HepG2 (cell line): Measurements from ENCODE around the gene GDF7. TPM values are rescaled to one million over a fixed set of nuclear protein-coding genes. Genes with fewer than 3 reads are reported as not detected.

Experiments
- CBFB ChIP-seq: sonication (generic); formaldehyde crosslinking; IDR thresholded peaks from 2 replicates; pipeline ENCODE4 v1.4.0; 2020; ENCODE audit warnings: missing genetic modification reagents
- DMAP1 ChIP-seq: IDR thresholded peaks from 2 replicates; pipeline ENCODE4 v1.6.1; 2016
- IKZF4 ChIP-seq: sonication (generic); formaldehyde crosslinking; IDR thresholded peaks from 2 replicates; pipeline ENCODE4 v1.5.1; 2020; ENCODE audit warnings: borderline replicate concordance, mild to moderate bottlenecking, low read depth, missing genetic modification reagents; ENCODE audit errors: not compliant biosample characterization
- MXI1 ChIP-seq: IDR thresholded peaks from 3 replicates; pipeline ENCODE4 v1.6.1; 2012; ENCODE audit warnings: low read depth, low read length, inconsistent platforms, borderline replicate concordance
- PHF8 ChIP-seq: sonication (generic); formaldehyde crosslinking; IDR thresholded peaks from 2 replicates; pipeline ENCODE4 v1.5.0; 2020; ENCODE audit warnings: missing genetic modification reagents
- POLR2G ChIP-seq: fragments of 200-400 bp; formaldehyde crosslinking; IDR thresholded peaks from 2 replicates; pipeline ENCODE4 v1.6.1; 2018; ENCODE audit warnings: mild to moderate bottlenecking, low read depth, low read length, moderate library complexity
- RBM39 ChIP-seq: fragments of 200-400 bp; formaldehyde crosslinking; IDR thresholded peaks from one replicate; pipeline ENCODE4 v1.6.1; 2018; ENCODE audit warnings: antibody characterized with exemption, mild to moderate bottlenecking, low read depth, low read length; ENCODE audit not compliant: poor library complexity, severe bottlenecking
- SNAI1 ChIP-seq: sonication (generic); formaldehyde crosslinking; IDR thresholded peaks from 2 replicates; pipeline ENCODE4 v1.5.0; 2020; ENCODE audit warnings: mild to moderate bottlenecking, missing genetic modification reagents, borderline replicate concordance
- SSRP1 ChIP-seq: IDR thresholded peaks from 2 replicates; pipeline ENCODE4 v1.6.1; 2016; ENCODE audit warnings: control low read depth
- TAF1 ChIP-seq: sonication (generic); formaldehyde crosslinking; IDR thresholded peaks from 2 replicates; pipeline ENCODE4 v1.4.0; 2020; ENCODE audit warnings: missing genetic modification reagents
- TBX2 ChIP-seq: sonication (generic); formaldehyde crosslinking; IDR thresholded peaks from 2 replicates; pipeline ENCODE4 v1.5.0; 2020; ENCODE audit warnings: missing genetic modification reagents, mild to moderate bottlenecking, borderline replicate concordance
- YEATS4 ChIP-seq: sonication (generic); formaldehyde crosslinking; IDR thresholded peaks from 2 replicates; pipeline ENCODE4 v1.4.0; 2020; ENCODE audit warnings: missing genetic modification reagents, borderline replicate concordance
- ZNF121 ChIP-seq: sonication (generic); formaldehyde crosslinking; IDR thresholded peaks from 2 replicates; pipeline ENCODE4 v1.5.0; 2020; ENCODE audit warnings: mild to moderate bottlenecking, missing genetic modification reagents
- ZNF225 ChIP-seq: sonication (generic); formaldehyde crosslinking; IDR thresholded peaks from 2 replicates; pipeline ENCODE4 v1.4.0; 2020; ENCODE audit warnings: mild to moderate bottlenecking, missing genetic modification reagents
- ZNF354B ChIP-seq: sonication (generic); formaldehyde crosslinking; IDR thresholded peaks from 2 replicates; pipeline ENCODE4 v1.8.0; 2022; ENCODE audit warnings: mild to moderate bottlenecking, missing genetic modification reagents
- ZNF367 ChIP-seq: sonication (generic); formaldehyde crosslinking; IDR thresholded peaks from 2 replicates; pipeline ENCODE4 v1.4.0; 2020; ENCODE audit warnings: missing genetic modification reagents, borderline replicate concordance
- ZNF569 ChIP-seq: sonication (generic); formaldehyde crosslinking; IDR thresholded peaks from 2 replicates; pipeline ENCODE4 v1.5.0; 2020; ENCODE audit warnings: mild to moderate bottlenecking, missing genetic modification reagents, moderate library complexity, borderline replicate concordance
- ZNF616 ChIP-seq: sonication (generic); formaldehyde crosslinking; IDR thresholded peaks from 2 replicates; pipeline ENCODE4 v1.5.0; 2020; ENCODE audit warnings: low read depth, mild to moderate bottlenecking, missing genetic modification reagents
- ZNF839 ChIP-seq: sonication (generic); formaldehyde crosslinking; IDR thresholded peaks from 2 replicates; pipeline ENCODE4 v1.4.0; 2020; ENCODE audit warnings: missing genetic modification reagents, mild to moderate bottlenecking, borderline replicate concordance
- ZSCAN9 ChIP-seq: IDR thresholded peaks from 2 replicates; pipeline ENCODE4 v1.6.1; 2016; ENCODE audit warnings: borderline replicate concordance
- polyA plus RNA-seq, 8 experiments: library from polyadenylated mRNA; depleted of rRNA in 3 of 8; stranded (reverse) in 7 of 8; unstranded in 1 of 8; fragments of >200 nt; fragmentation: Illumina TruSeq in 4 of 8; extraction: Trizol in 4 of 8; gene quantifications; 2 replicates each; pipeline versions ENCODE4 v1.2.1 to v1.2.3, GENCODE V29; 2011 to 2016; ENCODE audit warnings: low read depth in 4 of 8, missing spikeins in 1 of 8, mixed read lengths in 1 of 8; ENCODE audit not compliant: insufficient read depth in 1 of 8
- total RNA-seq, 5 experiments: library from RNA; depleted of rRNA; stranded (reverse); fragments of >200 nt; fragmentation: Illumina TruSeq; extraction: Trizol; gene quantifications; 2 replicates each; pipeline ENCODE4 v1.2.3, GENCODE V29; 2016; ENCODE audit warnings: low read depth in 1 of 5
- TF ChIP-seq, protein P1 (sequence below): sonication (generic); formaldehyde crosslinking; IDR thresholded peaks from 2 replicates; pipeline ENCODE4 v1.4.0; 2020; ENCODE audit warnings: missing genetic modification reagents
- TF ChIP-seq, protein P2 (sequence below): sonication (generic); formaldehyde crosslinking; conservative IDR thresholded peaks from 2 replicates; pipeline ENCODE4 v1.4.0; 2020; ENCODE audit warnings: mild to moderate bottlenecking, missing genetic modification reagents, moderate library complexity

The GDF7 gene
- total and polyA plus RNA-seq, 2 of the 13 experiments (the other 11 are each of a cell fraction or from before 2014, with no cell fraction given), result 1.6 to 15.0 TPM

DNA sequence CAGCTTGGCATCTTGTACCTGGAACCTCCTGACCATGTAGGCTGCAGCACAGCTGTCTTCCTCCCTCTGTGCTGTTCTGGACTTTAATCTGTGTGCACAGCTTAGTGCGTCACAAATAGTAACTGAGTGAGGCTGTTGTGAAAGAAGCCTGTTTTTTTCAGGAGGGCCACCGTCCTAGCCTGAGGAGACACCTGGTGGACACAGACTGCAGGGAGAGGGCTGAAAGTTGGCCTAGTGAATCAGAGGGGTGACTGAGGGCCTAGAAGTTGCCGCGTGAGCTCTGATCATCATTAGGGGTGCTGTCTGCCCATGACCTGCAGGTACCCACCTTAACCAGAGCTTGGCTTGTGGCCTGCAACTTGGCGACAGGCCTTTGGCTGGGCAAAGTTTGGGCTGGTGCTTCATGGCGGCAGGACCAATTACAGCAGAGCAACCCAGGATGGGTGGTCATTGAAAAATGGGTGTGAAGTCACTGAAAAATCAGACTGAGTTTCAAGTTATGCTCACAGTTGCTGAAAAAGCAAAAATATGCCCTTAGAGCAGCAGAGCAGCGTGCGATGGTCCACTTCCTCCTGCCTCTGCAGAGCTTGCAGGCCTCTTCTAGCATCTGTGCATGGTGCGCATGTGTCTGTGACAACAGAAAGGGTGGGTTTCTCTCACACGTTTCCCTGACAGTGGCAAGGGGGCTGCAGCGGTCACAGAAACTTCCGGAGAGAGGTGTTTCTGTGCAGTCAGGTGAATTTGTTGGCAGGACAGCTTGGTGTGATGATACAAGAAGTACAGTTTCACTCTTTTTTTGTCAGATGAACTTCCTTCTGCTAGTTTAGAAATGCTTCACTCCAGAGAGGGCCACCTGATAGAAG lies 9.6 kb downstream of the GDF7 start (continued):
- TF ChIP-seq TBX2 (CRISPR knock-in tag), result peak; percentile 76
- peak; percentile 68; the same call in 1 of the 2 replicates for TF ChIP-seq SNAI1
- TF ChIP-seq MXI1, result peak; percentile 67; the same call in 1 of the 3 replicates
- no peak for TF ChIP-seq ZNF569 (CRISPR knock-in tag)
- TF ChIP-seq ZSCAN9 (CRISPR knock-in tag), result peak; percentile 66
- TF ChIP-seq DMAP1 (CRISPR knock-in tag), result peak; percentile 83
- TF ChIP-seq ZNF839 (CRISPR knock-in tag), result no peak
- TF ChIP-seq ZNF225 (CRISPR knock-in tag), result 0 out of 2 replicates have a peak, but pooled peaks have one; percentile 30
- TF ChIP-seq, protein P1, sequence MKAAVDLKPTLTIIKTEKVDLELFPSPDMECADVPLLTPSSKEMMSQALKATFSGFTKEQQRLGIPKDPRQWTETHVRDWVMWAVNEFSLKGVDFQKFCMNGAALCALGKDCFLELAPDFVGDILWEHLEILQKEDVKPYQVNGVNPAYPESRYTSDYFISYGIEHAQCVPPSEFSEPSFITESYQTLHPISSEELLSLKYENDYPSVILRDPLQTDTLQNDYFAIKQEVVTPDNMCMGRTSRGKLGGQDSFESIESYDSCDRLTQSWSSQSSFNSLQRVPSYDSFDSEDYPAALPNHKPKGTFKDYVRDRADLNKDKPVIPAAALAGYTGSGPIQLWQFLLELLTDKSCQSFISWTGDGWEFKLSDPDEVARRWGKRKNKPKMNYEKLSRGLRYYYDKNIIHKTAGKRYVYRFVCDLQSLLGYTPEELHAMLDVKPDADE (CRISPR knock-in tag), result no peak
- TF ChIP-seq ZNF121, result no peak
- TF ChIP-seq IKZF4 (CRISPR knock-in tag), result no peak
- TF ChIP-seq SSRP1, result peak; percentile 99
- TF ChIP-seq RBM39, result peak; percentile 2
- peak; percentile 67; the same call in 1 of the 2 replicates for TF ChIP-seq ZNF367 (CRISPR knock-in tag)
- 0 out of 2 replicates have a peak, but pooled peaks have one; percentile 41 for TF ChIP-seq TAF1 (CRISPR knock-in tag)
- 0 out of 2 replicates have a peak, but pooled peaks have one; percentile 25 for TF ChIP-seq ZNF354B (CRISPR knock-in tag)
- TF ChIP-seq PHF8 (CRISPR knock-in tag), result peak; percentile 65
- TF ChIP-seq YEATS4 (CRISPR knock-in tag), result peak; percentile 81; the same call in 1 of the 2 replicates
- TF ChIP-seq POLR2G, result peak; percentile 49
- TF ChIP-seq, protein P2, sequence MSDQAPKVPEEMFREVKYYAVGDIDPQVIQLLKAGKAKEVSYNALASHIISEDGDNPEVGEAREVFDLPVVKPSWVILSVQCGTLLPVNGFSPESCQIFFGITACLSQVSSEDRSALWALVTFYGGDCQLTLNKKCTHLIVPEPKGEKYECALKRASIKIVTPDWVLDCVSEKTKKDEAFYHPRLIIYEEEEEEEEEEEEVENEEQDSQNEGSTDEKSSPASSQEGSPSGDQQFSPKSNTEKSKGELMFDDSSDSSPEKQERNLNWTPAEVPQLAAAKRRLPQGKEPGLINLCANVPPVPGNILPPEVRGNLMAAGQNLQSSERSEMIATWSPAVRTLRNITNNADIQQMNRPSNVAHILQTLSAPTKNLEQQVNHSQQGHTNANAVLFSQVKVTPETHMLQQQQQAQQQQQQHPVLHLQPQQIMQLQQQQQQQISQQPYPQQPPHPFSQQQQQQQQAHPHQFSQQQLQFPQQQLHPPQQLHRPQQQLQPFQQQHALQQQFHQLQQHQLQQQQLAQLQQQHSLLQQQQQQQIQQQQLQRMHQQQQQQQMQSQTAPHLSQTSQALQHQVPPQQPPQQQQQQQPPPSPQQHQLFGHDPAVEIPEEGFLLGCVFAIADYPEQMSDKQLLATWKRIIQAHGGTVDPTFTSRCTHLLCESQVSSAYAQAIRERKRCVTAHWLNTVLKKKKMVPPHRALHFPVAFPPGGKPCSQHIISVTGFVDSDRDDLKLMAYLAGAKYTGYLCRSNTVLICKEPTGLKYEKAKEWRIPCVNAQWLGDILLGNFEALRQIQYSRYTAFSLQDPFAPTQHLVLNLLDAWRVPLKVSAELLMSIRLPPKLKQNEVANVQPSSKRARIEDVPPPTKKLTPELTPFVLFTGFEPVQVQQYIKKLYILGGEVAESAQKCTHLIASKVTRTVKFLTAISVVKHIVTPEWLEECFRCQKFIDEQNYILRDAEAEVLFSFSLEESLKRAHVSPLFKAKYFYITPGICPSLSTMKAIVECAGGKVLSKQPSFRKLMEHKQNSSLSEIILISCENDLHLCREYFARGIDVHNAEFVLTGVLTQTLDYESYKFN (CRISPR knock-in tag), result peak; percentile 97
- peak; percentile 85 for TF ChIP-seq CBFB (CRISPR knock-in tag)
- TF ChIP-seq ZNF616 (CRISPR knock-in tag), result no peak
